Measurements from ENCODE around the gene WWOX. TPM values are rescaled to one million over a fixed set of nuclear protein-coding genes. Genes with fewer than 3 reads are reported as not detected.
A peak's percentile ranks its signal among the peaks of the same experiment; 100 is the strongest.

Gene WWOX
- total and polyA plus RNA-seq, 2 experiments from 2014 or later, result 22.1 to 123 TPM

- H3K27me3 ChIP-seq, result no peaks in the 10 kb centered on the region
- no peak overlapping the region for H3K4me3 ChIP-seq
- H3K4me1 ChIP-seq (ENCODE audit: low read depth), result no peaks in the 10 kb centered on the region
- peak in 1 of 2 donors; percentile 28 for DNase-seq (ENCODE audit: low read depth in 1 of 2, low spot score in 1 of 2)
- H3K36me3 ChIP-seq, result no peaks in the 10 kb centered on the region
- no peak for TF ChIP-seq CTCF (IDR thresholded peaks at IDR 0.05; ENCODE audit: low read depth, low read length)
- H3K9me3 ChIP-seq (ENCODE audit: low read depth), result no peaks in the 10 kb centered on the region
- H3K27ac ChIP-seq, result no peak overlapping the region
Measured at GRCh38 chr16:78648517-78648916, 549.1 kb downstream of the WWOX start.

GRCh38 chr16:78650339-78651074 lies 551.1 kb downstream of the WWOX start:
- H3K36me3 ChIP-seq, result no peaks in the 10 kb centered on the region
- H3K4me1 ChIP-seq (ENCODE audit: low read depth), result no peaks in the 10 kb centered on the region
- no peaks in the 10 kb centered on the region for H3K9me3 ChIP-seq (ENCODE audit: low read depth)
- H3K27ac ChIP-seq, result no peak overlapping the region
- H3K27me3 ChIP-seq, result no peaks in the 10 kb centered on the region
- H3K4me3 ChIP-seq, result no peak overlapping the region
- DNase-seq (ENCODE audit: low read depth in 1 of 2, low spot score in 1 of 2), result no peak
- no peak for TF ChIP-seq CTCF (IDR thresholded peaks at IDR 0.05; ENCODE audit: low read depth, low read length)

- DNase-seq (ENCODE audit: low read depth in 1 of 2, low spot score in 1 of 2), result no peak
- no peak overlapping the region for H3K4me3 ChIP-seq
- no peak overlapping the region for H3K27ac ChIP-seq
- H3K36me3 ChIP-seq, result no peaks in the 10 kb centered on the region
- no peaks in the 10 kb centered on the region for H3K9me3 ChIP-seq (ENCODE audit: low read depth)
- H3K27me3 ChIP-seq, result no peaks in the 10 kb centered on the region
- TF ChIP-seq CTCF (IDR thresholded peaks at IDR 0.05; ENCODE audit: low read depth, low read length), result no peak
- H3K4me1 ChIP-seq (ENCODE audit: low read depth), result no peaks in the 10 kb centered on the region
Measured at GRCh38 chr16:78654929-78655328, 555.5 kb downstream of the WWOX start.

- H3K27ac ChIP-seq, result no peak overlapping the region
- TF ChIP-seq CTCF (IDR thresholded peaks at IDR 0.05; ENCODE audit: low read depth, low read length), result no peak
- H3K36me3 ChIP-seq, result no peaks in the 10 kb centered on the region
- H3K27me3 ChIP-seq, result no peaks in the 10 kb centered on the region
- no peak for DNase-seq (ENCODE audit: low read depth in 1 of 2, low spot score in 1 of 2)
- no peak overlapping the region for H3K4me3 ChIP-seq
- no peaks in the 10 kb centered on the region for H3K9me3 ChIP-seq (ENCODE audit: low read depth)
- H3K4me1 ChIP-seq (ENCODE audit: low read depth), result no peaks in the 10 kb centered on the region
Measured at GRCh38 chr16:78655331-78656113, 556.1 kb downstream of the WWOX start.

GRCh38 chr16:78656887-78657286 lies 557.4 kb downstream of the WWOX start:
- Histone ChIP-seq H3K27ac (no peak overlapping the region), H3K36me3 (no peaks in the 10 kb centered on the region), H3K27me3 (no peaks in the 10 kb centered on the region), H3K9me3 (ENCODE audit: low read depth) (no peaks in the 10 kb centered on the region), H3K4me3 (no peak overlapping the region), H3K4me1 (ENCODE audit: low read depth) (no peaks in the 10 kb centered on the region)
- TF ChIP-seq CTCF (IDR thresholded peaks at IDR 0.05; ENCODE audit: low read depth, low read length), result no peak
- DNase-seq (ENCODE audit: low read depth in 1 of 2, low spot score in 1 of 2), result no peak
